Urinary bladder (tissue), 4 donors: ENCODE measurements around the gene WIPF3. TPM values are rescaled to one million over a fixed set of nuclear protein-coding genes. Genes with fewer than 3 reads are reported as not detected.
"Not testable (repeated sequence)": the region's sequence is repeated elsewhere in the genome, so short reads cannot be mapped to it uniquely, and the experiment has no call there.

Experiments used
- DNase-seq: peaks from one replicate; pipeline ENCODE4 v3.0.0-alpha.2; 2015; ENCODE audit errors: extremely low spot score
- H3K27ac ChIP-seq: one replicate; pipeline ENCODE4 v1.5.1; 2013; ENCODE audit warnings: low read depth, mild to moderate bottlenecking, moderate library complexity
- H3K36me3 ChIP-seq: one replicate; pipeline ENCODE4 v1.6.1; 2013; ENCODE audit warnings: mild to moderate bottlenecking, moderate library complexity; ENCODE audit not compliant: insufficient read depth
- H3K4me1 ChIP-seq: one replicate; pipeline ENCODE4 v1.6.1; 2013; ENCODE audit warnings: mild to moderate bottlenecking, moderate library complexity; ENCODE audit not compliant: insufficient read depth
- H3K4me3 ChIP-seq: one replicate; pipeline ENCODE4 v1.5.1; 2013; ENCODE audit warnings: low read depth, low read length
- WGBS: extraction: QIAGEN DNeasy Blood & Tissue Kit; methylation state at CpG from one replicate; pipeline ENCODE4 v1.1.7; 2013; 5-methylcytosine and 5-hydroxymethylcytosine counted together
- polyA plus RNA-seq: library from polyadenylated mRNA; stranded (reverse); fragments of 200-250 nt; gene quantifications from one replicate; pipeline ENCODE4 v1.2.3, GENCODE V29; 2013
- total RNA-seq: library from RNA; depleted of rRNA; stranded (reverse); fragments of >200 nt; gene quantifications from one replicate; pipeline ENCODE4 v1.2.3, GENCODE V29; 2014
- donor health status: healthy with polysubstance abuse.
- donor health status: healthy.

The WIPF3 gene
- total and polyA plus RNA-seq, 2 donors: 0.95 to 3.4 TPM

DNA sequence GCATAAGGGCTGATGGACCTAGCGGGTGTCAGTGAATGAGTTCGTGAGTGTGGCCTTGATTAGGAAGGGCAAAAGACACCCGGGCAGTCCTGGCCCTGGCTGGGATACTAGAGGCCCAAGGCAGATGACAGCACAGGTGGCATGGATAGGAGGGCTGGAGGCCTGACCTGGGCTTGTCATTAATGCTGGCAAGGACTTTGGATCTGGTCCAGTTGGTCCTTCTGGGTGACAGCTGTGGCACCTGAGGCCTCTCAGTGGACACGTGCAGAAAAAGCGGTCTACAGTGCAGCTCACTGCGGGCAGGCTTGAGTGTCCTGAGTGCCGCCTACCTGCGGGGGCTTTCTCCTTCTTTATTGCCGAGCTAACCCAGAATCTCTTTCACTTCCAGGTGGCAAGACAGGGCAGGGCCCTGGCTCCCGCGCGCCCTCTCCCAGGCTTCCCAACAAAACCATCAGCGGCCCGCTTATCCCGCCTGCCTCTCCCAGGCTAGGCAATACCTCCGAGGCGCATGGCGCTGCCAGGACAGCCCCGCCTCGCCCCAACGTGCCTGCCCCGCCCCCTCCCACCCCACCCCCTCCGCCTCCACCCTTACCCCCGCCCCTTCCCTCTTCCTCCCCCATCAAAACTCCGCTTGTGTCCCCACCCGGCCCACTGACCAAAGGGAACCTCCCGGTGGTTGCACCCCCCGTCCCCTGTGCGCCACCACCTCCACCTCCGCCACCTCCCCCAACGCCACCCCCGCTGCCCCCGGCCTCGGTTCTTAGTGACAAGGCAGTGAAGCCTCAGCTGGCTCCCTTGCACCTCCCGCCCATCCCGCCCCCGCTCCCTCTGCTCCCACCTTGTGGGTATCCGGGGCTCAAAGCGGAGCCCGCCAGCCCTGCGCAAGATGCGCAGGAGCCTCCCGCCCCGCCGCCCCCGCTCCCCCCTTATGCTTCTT lies 77.4 kb downstream of the WIPF3 start:
- no peaks in the 10 kb centered on the region for H3K4me1 ChIP-seq
- no peak overlapping the region for H3K27ac ChIP-seq
- DNase-seq: no peak
- 20% methylated on average over 46 of the region's 46 CpGs for WGBS
- H3K4me3 ChIP-seq: peak overlapping the region; percentile 36
- no peaks in the 10 kb centered on the region for H3K36me3 ChIP-seq

DNA sequence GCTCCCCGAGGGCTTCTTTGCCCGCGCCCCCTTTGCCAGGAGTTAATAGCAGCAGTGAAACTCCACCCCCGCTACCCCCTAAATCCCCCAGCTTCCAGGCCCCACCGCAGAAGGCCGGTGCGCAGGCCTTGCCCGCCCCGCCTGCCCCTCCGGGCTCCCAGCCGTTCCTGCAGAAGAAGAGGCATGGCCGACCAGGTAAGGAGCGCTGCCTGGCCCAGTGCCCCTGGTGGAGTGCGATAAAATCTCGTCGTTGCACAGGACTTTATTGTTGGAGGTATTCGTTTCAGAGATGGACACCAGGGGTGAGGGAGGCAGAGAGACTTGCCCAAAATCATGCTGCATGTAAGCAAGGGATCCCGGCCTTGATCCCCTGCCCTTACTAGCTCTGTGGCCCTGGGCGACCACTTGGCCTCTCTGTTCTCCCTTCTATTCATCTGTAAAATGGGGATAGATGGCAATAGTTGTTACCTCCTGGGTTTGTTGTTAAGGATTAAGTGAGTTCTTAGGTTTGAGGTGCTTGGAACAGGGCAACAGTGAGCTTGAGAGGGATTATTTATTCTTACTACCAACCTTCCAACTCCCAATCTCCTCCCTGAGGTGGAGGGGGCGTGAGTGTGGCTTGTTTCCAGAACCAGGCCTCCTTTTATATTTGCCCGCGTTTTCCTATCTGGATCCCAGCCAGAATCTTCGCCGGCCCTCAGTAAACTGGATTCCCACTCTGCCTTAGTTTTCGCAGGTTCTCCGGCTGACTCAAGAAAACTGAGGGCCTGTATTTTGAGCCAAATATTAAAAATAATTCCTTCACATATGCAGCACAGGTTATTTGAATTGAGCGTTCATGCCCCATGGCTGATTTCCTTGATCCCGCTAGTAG lies 78.3 kb downstream of the WIPF3 start:
- H3K27ac ChIP-seq: no peak overlapping the region
- 35% methylated on average over 28 of the region's 28 CpGs for WGBS
- no peaks in the 10 kb centered on the region for H3K4me1 ChIP-seq
- DNase-seq: no peak
- H3K4me3 ChIP-seq: peak overlapping the region; percentile 36
- no peaks in the 10 kb centered on the region for H3K36me3 ChIP-seq

DNA sequence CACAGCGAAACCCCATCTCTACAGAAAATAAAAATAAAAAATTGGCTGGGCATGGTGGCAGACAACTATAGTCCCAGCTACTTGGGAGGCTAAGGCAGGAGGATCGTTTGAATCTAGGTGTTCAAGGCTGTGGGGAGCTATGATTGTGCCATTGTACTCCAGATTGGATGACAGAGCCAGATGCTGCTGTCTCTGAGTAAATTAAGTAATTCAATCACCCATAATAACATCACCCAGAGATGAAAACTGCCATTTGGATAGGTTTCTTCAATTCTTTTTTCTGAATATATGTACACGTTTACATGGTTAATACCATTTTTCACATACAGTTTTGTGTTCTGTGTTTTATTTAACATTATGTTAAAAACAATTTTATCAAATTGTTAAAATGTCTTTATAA lies 79.3 kb downstream of the WIPF3 start:
- no peaks in the 10 kb centered on the region for H3K4me1 ChIP-seq
- WGBS: 95% methylated on average over 3 of the region's 3 CpGs

DNA sequence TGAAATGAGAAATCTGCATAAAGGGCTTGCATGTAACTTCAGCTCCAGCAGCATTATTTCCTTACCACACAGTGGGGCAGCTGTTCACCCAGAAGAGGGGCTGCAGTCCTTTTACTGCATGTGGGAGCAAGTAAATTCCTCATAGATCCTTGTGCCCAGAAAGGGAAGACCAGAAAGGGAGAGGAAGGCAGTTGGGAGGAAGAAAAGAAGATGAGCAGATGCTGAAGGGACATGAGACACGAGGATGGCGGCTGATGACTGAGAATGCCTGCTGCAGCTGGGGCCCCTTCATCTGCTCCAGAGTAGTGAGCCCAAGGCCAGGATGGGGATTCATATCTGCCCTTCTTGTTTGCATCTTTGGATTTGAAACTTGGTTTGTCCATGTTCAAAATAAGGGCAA lies 80.5 kb downstream of the WIPF3 start:
- no peak for DNase-seq
- no peak overlapping the region for H3K27ac ChIP-seq
- H3K36me3 ChIP-seq: no peaks in the 10 kb centered on the region
- WGBS: 97% methylated on average over 2 of the region's 2 CpGs
- no peaks in the 10 kb centered on the region for H3K4me1 ChIP-seq
- no peak overlapping the region for H3K4me3 ChIP-seq

More for the DNA sequence above, 79.3 kb downstream of the WIPF3 start:
- Histone ChIP-seq H3K27ac (no peak overlapping the region), H3K4me3 (no peak overlapping the region), H3K36me3 (no peaks in the 10 kb centered on the region)
- DNase-seq: no peak

DNA sequence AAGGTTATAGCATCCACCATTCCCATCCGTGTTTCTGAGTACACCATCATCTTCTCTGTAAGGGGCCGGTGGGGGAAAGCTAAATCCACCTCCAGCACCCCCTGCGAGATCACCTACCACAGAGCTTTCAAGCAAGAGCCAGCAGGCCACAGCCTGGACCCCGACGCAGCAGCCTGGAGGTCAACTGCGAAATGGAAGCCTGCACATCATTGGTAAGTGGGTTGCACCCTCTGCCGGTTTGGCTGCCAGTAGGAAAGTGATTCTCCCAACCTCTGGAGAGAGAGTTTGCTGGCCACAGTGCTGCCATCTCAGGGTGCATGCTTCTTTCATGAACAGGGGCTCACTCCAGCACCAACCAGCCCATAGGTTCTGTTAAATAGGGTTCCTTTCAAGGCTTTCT lies 81.7 kb downstream of the WIPF3 start:
- DNase-seq: no peak
- Histone ChIP-seq H3K4me3 (no peak overlapping the region), H3K27ac (no peak overlapping the region), H3K36me3 (no peaks in the 10 kb centered on the region), H3K4me1 (no peaks in the 10 kb centered on the region)
- WGBS: 90% methylated on average over 7 of the region's 7 CpGs

DNA sequence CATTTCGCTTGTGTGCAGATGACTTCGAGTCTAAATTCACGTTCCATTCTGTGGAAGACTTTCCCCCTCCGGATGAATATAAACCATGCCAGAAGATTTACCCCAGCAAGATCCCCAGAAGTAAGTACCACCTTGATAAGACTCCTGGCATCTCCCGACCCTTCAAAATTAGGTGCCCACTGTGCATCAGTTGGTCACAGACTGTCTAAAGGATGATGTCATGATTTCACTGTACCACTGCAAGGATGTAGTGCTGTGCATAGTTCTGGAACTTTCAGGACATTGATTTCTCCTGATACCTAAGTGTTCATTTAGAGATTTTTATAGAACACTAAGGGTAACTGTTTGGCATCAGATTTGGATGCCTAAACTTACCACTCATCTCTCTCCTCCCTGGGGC lies 83.0 kb downstream of the WIPF3 start:
- H3K4me3 ChIP-seq: no peak overlapping the region
- 83% methylated on average over 5 of the region's 5 CpGs for WGBS
- H3K4me1 ChIP-seq: no peaks in the 10 kb centered on the region
- DNase-seq: no peak
- H3K36me3 ChIP-seq: no peaks in the 10 kb centered on the region
- no peak overlapping the region for H3K27ac ChIP-seq

DNA sequence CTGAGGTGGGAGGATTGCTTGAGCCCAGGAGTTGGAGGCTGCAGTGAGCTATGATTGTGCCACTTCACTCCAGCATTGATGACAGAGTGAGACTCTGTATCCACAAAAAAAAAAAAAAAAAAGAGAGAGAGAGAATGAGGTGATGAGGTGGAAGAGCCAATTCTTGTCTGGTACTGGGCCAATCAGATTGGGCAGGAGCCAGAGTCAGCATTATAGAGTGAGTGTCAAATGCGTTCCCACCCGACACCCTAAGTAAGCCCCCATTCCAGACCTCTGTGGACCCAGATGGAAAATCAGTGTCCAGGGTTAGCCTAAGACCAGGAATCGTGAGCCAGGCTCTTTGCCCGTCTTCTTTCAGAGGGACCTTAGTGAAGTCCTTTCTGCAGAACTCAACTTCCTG lies 83.9 kb downstream of the WIPF3 start:
- DNase-seq: no peak
- WGBS: 74% methylated on average over 4 of the region's 4 CpGs
- Histone ChIP-seq H3K27ac (no peak overlapping the region), H3K36me3 (no peaks in the 10 kb centered on the region), H3K4me1 (no peaks in the 10 kb centered on the region), H3K4me3 (no peak overlapping the region)

DNA sequence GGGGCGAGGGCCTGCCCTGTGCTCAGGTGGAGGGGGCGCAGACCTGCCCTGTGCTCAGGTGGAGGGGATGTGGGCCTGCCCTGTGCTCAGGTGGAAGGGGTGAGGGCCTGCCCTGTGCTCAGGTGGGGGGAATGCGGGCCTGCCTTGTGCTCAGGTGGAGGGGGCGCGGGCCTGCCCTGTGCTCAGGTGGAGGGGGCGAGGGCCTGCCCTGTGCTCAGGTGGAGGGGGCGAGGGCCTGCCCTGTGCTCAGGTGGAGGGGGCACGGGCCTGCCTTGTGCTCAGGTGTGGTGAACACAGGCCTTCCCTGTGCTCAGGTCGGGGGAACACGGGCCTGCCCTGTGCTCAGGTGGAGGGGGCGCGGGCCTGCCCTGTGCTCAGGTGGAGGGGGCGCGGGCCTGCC lies 84.5 kb downstream of the WIPF3 start:
- H3K27ac ChIP-seq, H3K36me3 ChIP-seq, H3K4me3 ChIP-seq, DNase-seq, H3K4me1 ChIP-seq: not testable (repeated sequence)
- 74% methylated on average over 14 of the region's 14 CpGs for WGBS

DNA sequence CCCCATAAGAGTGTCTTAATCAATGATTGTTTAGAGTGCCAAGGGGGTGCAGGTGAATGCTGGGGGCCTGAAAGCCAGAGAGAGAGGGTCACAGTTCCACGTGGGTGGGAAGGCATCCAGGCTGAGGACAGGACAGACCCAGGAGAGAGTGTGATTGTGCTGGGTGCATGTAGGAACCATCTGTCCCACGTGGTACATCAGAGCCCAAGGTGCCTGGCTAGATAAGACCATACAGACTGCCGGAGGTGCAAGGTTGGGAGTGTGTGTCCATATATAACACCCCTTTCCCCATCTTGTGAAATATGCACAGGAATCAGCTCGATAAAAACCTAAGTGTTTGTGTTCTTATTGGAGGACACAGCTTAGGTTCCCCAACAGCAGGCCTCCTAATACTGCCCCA lies 85.5 kb downstream of the WIPF3 start:
- H3K36me3 ChIP-seq: no peaks in the 10 kb centered on the region
- H3K27ac ChIP-seq: no peak overlapping the region
- WGBS: 86% methylated on average over 4 of the region's 4 CpGs
- DNase-seq: no peak
- H3K4me1 ChIP-seq: no peaks in the 10 kb centered on the region
- no peak overlapping the region for H3K4me3 ChIP-seq

DNA sequence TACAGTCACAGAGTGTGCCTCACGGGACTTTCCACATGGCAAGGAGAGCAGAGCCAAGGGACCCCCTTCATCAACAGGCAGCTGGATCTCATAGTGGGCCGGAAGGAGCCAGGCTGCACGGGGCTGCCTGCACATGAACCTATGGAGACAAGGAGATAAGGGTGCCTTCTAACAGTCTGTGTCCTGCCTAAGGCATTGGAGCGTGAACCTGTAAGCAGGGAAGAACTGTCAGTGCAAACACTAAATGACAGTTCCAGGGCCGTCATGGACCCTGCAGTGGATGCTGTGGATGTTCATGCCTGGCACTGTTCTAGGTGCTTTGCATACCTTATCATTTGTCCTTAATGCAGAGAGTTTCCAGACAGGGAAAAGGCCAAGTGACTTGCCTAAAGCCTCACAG lies 85.9 kb downstream of the WIPF3 start:
- DNase-seq: no peak
- WGBS: 83% methylated on average over 5 of the region's 5 CpGs

DNA sequence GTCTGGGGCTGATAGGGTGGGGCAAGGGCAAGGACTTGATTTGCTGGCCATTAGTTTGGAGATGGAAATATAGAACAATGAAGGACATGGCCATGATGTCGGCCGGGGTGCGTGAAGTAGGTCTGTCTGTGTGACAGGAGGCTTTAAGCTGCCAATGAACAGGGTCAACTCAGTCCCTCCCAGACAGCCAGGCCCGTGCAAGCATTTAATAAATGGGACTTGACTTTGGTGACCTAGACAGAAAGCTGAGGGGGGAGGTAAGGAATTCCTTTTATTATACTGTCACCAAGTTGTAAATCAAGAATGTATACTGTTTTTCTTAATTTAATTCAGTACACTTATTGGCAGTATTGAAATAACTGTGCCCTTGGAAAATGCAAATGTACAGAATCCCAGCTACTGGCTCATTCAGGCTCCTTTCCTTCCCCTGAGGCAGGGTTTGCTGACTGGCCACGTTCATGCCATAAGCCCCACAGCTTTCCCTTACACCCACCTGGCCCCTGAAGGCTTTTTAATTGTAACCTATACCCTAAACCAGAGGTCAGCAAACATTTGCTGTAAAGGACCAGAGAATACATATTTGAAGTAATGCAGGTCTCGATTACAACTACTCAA lies 87.2 kb downstream of the WIPF3 start:
- DNase-seq: no peak
- 69% methylated on average over 6 of the region's 6 CpGs for WGBS
- Histone ChIP-seq H3K4me3 (no peak overlapping the region), H3K36me3 (no peaks in the 10 kb centered on the region), H3K27ac (no peak overlapping the region), H3K4me1 (no peaks in the 10 kb centered on the region)

More for the DNA sequence above, 85.9 kb downstream of the WIPF3 start:
- Histone ChIP-seq H3K27ac (no peak overlapping the region), H3K36me3 (no peaks in the 10 kb centered on the region), H3K4me1 (no peaks in the 10 kb centered on the region), H3K4me3 (no peak overlapping the region)

DNA sequence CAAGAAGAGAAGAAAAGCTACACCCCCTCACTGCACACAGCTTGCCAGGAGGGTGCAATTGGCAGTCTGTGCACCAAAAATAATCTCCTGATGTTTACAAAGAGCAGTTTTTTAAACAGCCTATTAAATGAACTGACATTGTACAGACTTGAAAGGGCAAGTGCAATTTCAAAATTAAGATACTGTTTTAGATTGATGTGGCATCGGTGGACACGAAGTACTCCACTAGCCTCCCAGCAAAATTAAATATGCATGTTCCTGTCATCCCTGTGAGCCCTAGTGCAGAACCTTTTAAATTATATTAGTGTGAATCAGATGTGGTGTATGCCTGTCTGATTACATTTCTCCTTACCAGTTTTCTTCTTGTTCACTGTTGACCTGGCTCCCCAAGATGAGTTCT lies 87.9 kb downstream of the WIPF3 start:
- Histone ChIP-seq H3K36me3 (no peaks in the 10 kb centered on the region), H3K4me1 (no peaks in the 10 kb centered on the region), H3K4me3 (no peak overlapping the region), H3K27ac (no peak overlapping the region)
- WGBS: 43% methylated on average over 2 of the region's 2 CpGs
- no peak for DNase-seq

DNA sequence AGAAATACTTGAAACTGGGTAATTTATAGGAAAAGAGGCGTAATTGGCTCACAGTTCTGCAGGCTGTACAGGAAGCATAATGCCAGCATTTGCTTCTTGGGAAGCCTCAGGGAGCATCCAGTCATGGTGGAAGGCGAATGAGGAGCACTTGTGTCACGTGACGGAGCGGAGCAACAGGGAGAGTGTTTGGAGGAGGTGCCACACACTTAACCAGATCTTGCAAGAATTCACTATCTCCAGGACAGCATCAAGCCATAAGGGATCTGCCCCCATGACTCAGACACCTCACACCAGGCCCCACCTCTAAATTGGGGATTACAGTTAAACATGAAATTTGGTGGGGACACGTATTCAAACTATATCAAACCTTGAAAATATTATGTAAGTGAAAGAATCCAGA lies 89.3 kb downstream of the WIPF3 start:
- no peak overlapping the region for H3K4me3 ChIP-seq
- DNase-seq: no peak
- H3K4me1 ChIP-seq: no peaks in the 10 kb centered on the region
- H3K27ac ChIP-seq: no peak overlapping the region
- WGBS: 79% methylated on average over 6 of the region's 6 CpGs
- no peaks in the 10 kb centered on the region for H3K36me3 ChIP-seq
